Gastroesophageal sphincter (tissue), 4 donors: ENCODE data around the gene STK32C. TPM values are rescaled to one million over a fixed set of nuclear protein-coding genes. Genes with fewer than 3 reads are reported as not detected.

ENCODE experiments used
- ATAC-seq: fragments of 150-250 bp; one replicate; pipeline ENCODE4 v1.9.1; 2016; ENCODE audit warnings: mild to moderate bottlenecking, moderate library complexity
- H3K27ac ChIP-seq, 4 donors: fragments of 200-600 bp; sonication (generic) in 3 of 4; 1 replicate in 3 of 4; 2 replicates in 1 of 4; pipeline ENCODE4 v1.5.1; 2016 to 2019
- H3K27me3 ChIP-seq: fragments of 200-600 bp; sonication (generic); one replicate; pipeline ENCODE4 v1.5.1; 2019
- H3K36me3 ChIP-seq, 2 donors: fragments of 200-600 bp; sonication (generic); one replicate each; pipeline ENCODE4 v1.5.1; 2019; ENCODE audit warnings: control low read depth in 1 of 2
- H3K4me1 ChIP-seq, 3 donors: fragments of 200-600 bp; sonication (generic); 1 replicate in 2 of 3; 2 replicates in 1 of 3; pipeline ENCODE4 v1.5.1; 2016 to 2019; ENCODE audit warnings: control low read depth in 2 of 3
- H3K4me3 ChIP-seq, 2 donors: fragments of 200-600 bp; sonication (generic); one replicate each; pipeline ENCODE4 v1.5.1; 2019; ENCODE audit warnings: mild to moderate bottlenecking in 1 of 2, moderate library complexity in 1 of 2
- H3K9me3 ChIP-seq, 3 donors: fragments of 200-600 bp; sonication (generic); one replicate each; pipeline ENCODE4 v1.5.1; 2017 to 2019; ENCODE audit warnings: control low read depth in 2 of 3
- CTCF ChIP-seq, 4 experiments: fragments of 200-600 bp in 2 of 4; fragments of 450-650 bp in 2 of 4; sonication (generic) in 1 of 4; IDR thresholded peaks; one replicate each; pipeline ENCODE4 v1.5.1; 2017 to 2019; ENCODE audit warnings: antibody characterized with exemption in 4 of 4, mild to moderate bottlenecking in 2 of 4, moderate library complexity in 2 of 4
- EP300 ChIP-seq: sonication (generic); formaldehyde crosslinking; IDR thresholded peaks from one replicate; pipeline ENCODE4 v1.6.1; 2017; ENCODE audit warnings: antibody characterized with exemption, mild to moderate bottlenecking
- POLR2A ChIP-seq, 2 donors: fragments of 450-650 bp; IDR thresholded peaks; one replicate each; pipeline ENCODE4 v1.6.1; 2017; ENCODE audit warnings: antibody characterized with exemption in 2 of 2, mild to moderate bottlenecking in 2 of 2, moderate library complexity in 1 of 2
- POLR2AphosphoS5 ChIP-seq: sonication (generic); formaldehyde crosslinking; IDR thresholded peaks from one replicate; pipeline ENCODE4 v1.6.1; 2017; ENCODE audit warnings: antibody characterized with exemption
- WGBS, 2 donors: methylation state at CpG; one replicate each; pipeline ENCODE4 v1.1.5; 2018; ENCODE audit warnings: low coverage in 1 of 2; 5-methylcytosine and 5-hydroxymethylcytosine counted together
- total RNA-seq, 4 donors: library from RNA; depleted of rRNA; stranded (reverse); fragments of >200 nt; gene quantifications; one replicate each; pipeline ENCODE4 v1.1.0, GENCODE V29; 2016

STK32C gene
- total RNA-seq, 4 donors from 2014 or later: 3.8 to 13.0 (median 5.1) TPM

- H3K27ac ChIP-seq: no peak overlapping the region
- H3K4me1 ChIP-seq: no peaks in the 10 kb centered on the region
- TF ChIP-seq EP300 (no peak), CTCF (IDR thresholded peaks at IDR 0.05) (no peak), POLR2A (IDR thresholded peaks at IDR 0.05) (no peak), POLR2AphosphoS5 (no peak)
- no CpG with 5 or more reads among the region's 9 CpGs for WGBS, 2 donors
- H3K27me3 ChIP-seq: no peaks in the 10 kb centered on the region
- H3K4me3 ChIP-seq: no peak overlapping the region
- ATAC-seq: no peak
- no peaks in the 10 kb centered on the region for H3K36me3 ChIP-seq
- no peaks in the 10 kb centered on the region for H3K9me3 ChIP-seq
These were observed 49.8 kb downstream of the STK32C start for GRCh38 chr10:132257907-132258306.

GRCh38 chr10:132257271-132257670, 50.5 kb downstream of the STK32C start:
- ATAC-seq: no peak
- Histone ChIP-seq H3K27ac (no peak overlapping the region), H3K4me1 (no peaks in the 10 kb centered on the region), H3K4me3 (no peak overlapping the region), H3K36me3 (no peaks in the 10 kb centered on the region), H3K9me3 (no peaks in the 10 kb centered on the region), H3K27me3 (no peaks in the 10 kb centered on the region)
- WGBS, 2 donors: 60% methylated on average over 1 of the region's 8 CpGs; no CpG with 5 or more reads in 1 of the 2 donors
- TF ChIP-seq EP300: no peak
- no peak for TF ChIP-seq POLR2A (IDR thresholded peaks at IDR 0.05)
- TF ChIP-seq CTCF (IDR thresholded peaks at IDR 0.05): no peak
- TF ChIP-seq POLR2AphosphoS5: no peak

- 100% methylated on average over 1 of the region's 5 CpGs; no CpG with 5 or more reads in 1 of the 2 donors for WGBS, 2 donors
- no peak for ATAC-seq
- no peak overlapping the region for H3K27ac ChIP-seq
These were observed 50.9 kb downstream of the STK32C start for GRCh38 chr10:132256866-132257265.

GRCh38 chr10:132255489-132256344, 52.0 kb downstream of the STK32C start:
- Histone ChIP-seq H3K36me3 (no peaks in the 10 kb centered on the region), H3K27me3 (no peaks in the 10 kb centered on the region), H3K27ac (no peak overlapping the region), H3K4me3 (no peak overlapping the region), H3K4me1 (no peaks in the 10 kb centered on the region), H3K9me3 (no peaks in the 10 kb centered on the region)
- WGBS, 2 donors: 79 to 80% methylated on average over 1 to 4 of the region's 23 CpGs
- TF ChIP-seq POLR2A (IDR thresholded peaks at IDR 0.05): no peak
- TF ChIP-seq CTCF (IDR thresholded peaks at IDR 0.05): no peak
- no peak for TF ChIP-seq EP300
- TF ChIP-seq POLR2AphosphoS5: no peak
- no peak for ATAC-seq

More at GRCh38 chr10:132256866-132257265, 50.9 kb downstream of the STK32C start:
- TF ChIP-seq POLR2AphosphoS5 (no peak), CTCF (IDR thresholded peaks at IDR 0.05) (no peak), POLR2A (IDR thresholded peaks at IDR 0.05) (no peak), EP300 (no peak)
- Histone ChIP-seq H3K4me1 (no peaks in the 10 kb centered on the region), H3K27me3 (no peaks in the 10 kb centered on the region), H3K36me3 (no peaks in the 10 kb centered on the region), H3K4me3 (no peak overlapping the region), H3K9me3 (no peaks in the 10 kb centered on the region)

- Histone ChIP-seq H3K36me3 (no peaks in the 10 kb centered on the region), H3K4me1 (no peaks in the 10 kb centered on the region), H3K9me3 (no peaks in the 10 kb centered on the region), H3K4me3 (no peak overlapping the region), H3K27ac (no peak overlapping the region), H3K27me3 (no peaks in the 10 kb centered on the region)
- TF ChIP-seq EP300: no peak
- ATAC-seq: no peak
- 84 to 89% methylated on average over 3 to 7 of the region's 14 CpGs for WGBS, 2 donors
These were observed 52.9 kb downstream of the STK32C start for GRCh38 chr10:132254841-132255240.
